Measurements from ENCODE around the gene B9D2.

Gene B9D2

DNA sequence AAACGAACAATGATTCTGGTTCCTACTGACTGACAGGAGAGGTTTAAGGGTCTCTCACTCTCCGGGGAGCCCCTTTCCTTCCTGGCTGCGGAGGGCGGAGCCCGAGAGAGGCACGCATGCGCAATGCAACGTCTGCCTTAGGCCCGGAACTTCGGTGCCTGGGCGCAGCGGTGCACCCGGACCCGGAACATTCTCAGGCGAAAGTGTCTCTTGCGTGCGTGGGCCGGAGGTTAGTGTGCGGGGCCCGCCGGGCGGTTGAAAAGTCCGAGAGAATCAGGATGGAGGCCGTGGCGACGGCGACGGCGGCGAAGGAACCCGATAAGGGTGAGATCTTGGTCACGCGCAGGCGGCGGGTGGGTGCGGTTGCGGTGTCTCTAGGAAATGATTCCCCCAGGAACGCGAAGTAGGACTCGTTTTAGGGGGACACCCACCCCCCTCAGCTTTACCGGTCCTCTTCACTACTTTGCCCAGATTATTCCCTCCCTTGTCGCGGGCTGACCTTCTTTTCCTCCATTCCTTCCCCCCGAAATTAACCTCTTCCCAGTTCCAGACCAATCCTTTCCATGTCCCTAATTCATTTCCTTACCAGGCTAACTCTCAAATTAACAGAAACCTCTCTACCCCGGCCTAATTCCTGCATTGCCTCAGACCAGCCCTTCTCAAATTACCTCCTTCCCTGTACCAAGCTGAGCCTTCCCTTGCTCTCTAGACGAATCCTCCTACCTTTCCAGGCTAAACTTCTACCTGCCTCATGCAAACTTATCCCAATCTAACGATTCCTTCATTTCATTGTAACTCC is 53.7 kb downstream of the B9D2 start, which contains the start of gene CCDC97:
CCDC97 (plus strand) TSS at position 140 of the 799 bp plus-strand sequence; CDS start at position 279, 139 bp downstream.
- Histone ChIP-seq H3K27me3 (ENCODE audit: control insufficient read depth, insufficient read depth, low read length) (no peaks in the 10 kb centered on the region; the same call in 1 of the 2 replicates), H3K27ac (ENCODE audit: low read length) (no peak within 1 kb of the TSS), H3K4me1 (ENCODE audit: control insufficient read depth, insufficient read depth, low read length) (0 out of 2 replicates have a peak, but pooled peaks cover 3% of the 10 kb centered on the region), H3K4me3 (ENCODE audit: low read length) (peak within 1 kb of the TSS; percentile 83; the same call in 1 of the 2 replicates), H3K9me3 (ENCODE audit: control insufficient read depth, insufficient read depth, low read length) (no peaks in the 10 kb centered on the region), H3K36me3 (ENCODE audit: control insufficient read depth, insufficient read depth, low read length) (peaks cover 13% of the 10 kb centered on the region)
- DNase-seq (ENCODE audit: low read depth, low spot score) = no peak
- no CpG with 5 or more reads among the region's 47 CpGs for WGBS (ENCODE audit: insufficient coverage, insufficient read length)

DNA sequence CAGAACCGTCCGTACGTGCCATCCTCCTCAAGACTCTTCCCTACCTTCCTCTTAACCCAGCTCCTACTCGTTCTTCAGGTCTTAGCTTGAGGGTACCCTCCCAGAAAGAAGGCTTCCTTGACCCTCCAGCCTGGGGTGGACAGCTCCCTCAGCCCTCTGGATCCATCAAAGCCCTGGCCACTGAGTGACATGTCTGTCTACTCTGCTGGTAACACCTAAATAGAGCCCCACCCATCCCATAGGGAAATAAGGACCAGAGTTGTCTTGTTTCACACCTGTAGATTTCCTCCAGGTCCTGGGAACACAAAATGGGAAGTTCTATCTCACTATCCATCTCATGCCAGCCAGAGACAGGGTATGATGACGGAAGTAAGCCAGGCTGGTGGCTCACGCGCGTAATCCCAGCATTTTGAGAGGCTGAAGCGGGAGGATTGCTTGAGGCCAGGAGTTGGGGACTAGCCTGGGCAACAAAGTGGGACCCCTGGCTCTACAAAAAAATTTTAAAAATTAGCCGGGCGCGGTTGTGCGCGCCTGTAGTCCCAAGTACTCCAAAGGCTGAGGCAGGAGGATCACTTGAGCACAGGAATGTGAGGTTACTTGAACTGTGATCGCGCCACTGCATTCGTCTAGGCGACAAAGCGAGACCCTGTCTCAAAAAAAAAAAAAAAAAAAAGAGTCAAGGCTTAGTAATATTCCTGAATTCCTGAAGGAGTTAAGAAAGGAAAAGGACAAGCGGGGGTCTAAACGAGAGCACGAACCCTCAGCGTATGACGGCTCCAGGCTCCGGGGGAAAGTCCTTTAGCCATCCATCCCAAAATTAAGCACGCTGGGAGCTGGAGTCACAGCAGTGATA is 54.5 kb downstream of the B9D2 start:
- Histone ChIP-seq H3K27ac (ENCODE audit: low read length) (no peak overlapping the region), H3K36me3 (ENCODE audit: control insufficient read depth, insufficient read depth, low read length) (peaks cover 19% of the 10 kb centered on the region)

GRCh38 chr19:41308450-41309179 is 55.3 kb downstream of the B9D2 start:
- DNase-seq (ENCODE audit: low read depth, low spot score) = peak; percentile 94
- Histone ChIP-seq H3K27ac (ENCODE audit: low read length) (no peak overlapping the region), H3K4me3 (ENCODE audit: low read length) (no peak overlapping the region), H3K27me3 (ENCODE audit: control insufficient read depth, insufficient read depth, low read length) (no peaks in the 10 kb centered on the region; the same call in 1 of the 2 replicates), H3K4me1 (ENCODE audit: control insufficient read depth, insufficient read depth, low read length) (0 out of 2 replicates have a peak, but pooled peaks cover 3% of the 10 kb centered on the region), H3K9me3 (ENCODE audit: control insufficient read depth, insufficient read depth, low read length) (no peaks in the 10 kb centered on the region), H3K36me3 (ENCODE audit: control insufficient read depth, insufficient read depth, low read length) (peaks cover 27% of the 10 kb centered on the region)
- no CpG with 5 or more reads among the region's 8 CpGs for WGBS (ENCODE audit: insufficient coverage, insufficient read length)

More for the DNA sequence above, 54.5 kb downstream of the B9D2 start:
- Histone ChIP-seq H3K4me3 (ENCODE audit: low read length) (peak overlapping the region; percentile 83; the same call in 1 of the 2 replicates), H3K4me1 (ENCODE audit: control insufficient read depth, insufficient read depth, low read length) (0 out of 2 replicates have a peak, but pooled peaks cover 3% of the 10 kb centered on the region), H3K9me3 (ENCODE audit: control insufficient read depth, insufficient read depth, low read length) (no peaks in the 10 kb centered on the region), H3K27me3 (ENCODE audit: control insufficient read depth, insufficient read depth, low read length) (no peaks in the 10 kb centered on the region; the same call in 1 of the 2 replicates)
- WGBS (ENCODE audit: insufficient coverage, insufficient read length) = no CpG with 5 or more reads among the region's 26 CpGs
- no peak for DNase-seq (ENCODE audit: low read depth, low spot score)

DNA sequence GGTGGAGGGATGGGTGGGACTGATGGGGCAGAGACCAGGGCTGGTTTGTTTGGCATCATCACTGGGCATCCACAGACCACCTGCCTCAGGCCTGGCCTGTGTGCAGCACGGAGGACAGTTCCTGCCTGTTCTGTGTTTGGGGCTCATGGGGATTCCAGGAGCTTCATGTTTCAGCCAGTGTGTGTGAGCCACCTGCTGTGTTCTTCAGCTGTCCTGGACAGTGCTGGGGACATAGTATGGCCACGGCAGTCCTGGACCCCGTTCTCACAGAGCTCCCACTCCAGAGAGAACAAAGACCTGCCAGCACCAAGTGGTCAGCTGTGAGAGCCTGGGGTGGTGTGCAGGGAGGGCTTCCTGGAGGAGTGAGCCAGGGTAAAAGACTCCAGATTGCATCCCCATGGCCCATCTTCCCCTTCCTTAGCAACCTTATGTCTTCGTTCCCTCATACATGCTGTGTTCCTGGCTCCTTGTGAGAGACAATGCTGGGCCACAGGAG is 55.9 kb downstream of the B9D2 start:
- H3K36me3 ChIP-seq (ENCODE audit: control insufficient read depth, insufficient read depth, low read length) = peaks cover 33% of the 10 kb centered on the region
- WGBS (ENCODE audit: insufficient coverage, insufficient read length) = no CpG with 5 or more reads among the region's 4 CpGs
- H3K4me1 ChIP-seq (ENCODE audit: control insufficient read depth, insufficient read depth, low read length) = 0 out of 2 replicates have a peak, but pooled peaks cover 3% of the 10 kb centered on the region
- H3K27ac ChIP-seq (ENCODE audit: low read length) = no peak overlapping the region
- no peaks in the 10 kb centered on the region for H3K9me3 ChIP-seq (ENCODE audit: control insufficient read depth, insufficient read depth, low read length)
- no peak for DNase-seq (ENCODE audit: low read depth, low spot score)
- no peaks in the 10 kb centered on the region; the same call in 1 of the 2 replicates for H3K27me3 ChIP-seq (ENCODE audit: control insufficient read depth, insufficient read depth, low read length)
- no peak overlapping the region for H3K4me3 ChIP-seq (ENCODE audit: low read length)

GRCh38 chr19:41307090-41307875 is 56.7 kb downstream of the B9D2 start:
- peaks cover 40% of the 10 kb centered on the region for H3K36me3 ChIP-seq (ENCODE audit: control insufficient read depth, insufficient read depth, low read length)
- H3K27ac ChIP-seq (ENCODE audit: low read length) = no peak overlapping the region
- no peaks in the 10 kb centered on the region for H3K9me3 ChIP-seq (ENCODE audit: control insufficient read depth, insufficient read depth, low read length)
- H3K4me1 ChIP-seq (ENCODE audit: control insufficient read depth, insufficient read depth, low read length) = 0 out of 2 replicates have a peak, but pooled peaks cover 3% of the 10 kb centered on the region
- no peaks in the 10 kb centered on the region; the same call in 1 of the 2 replicates for H3K27me3 ChIP-seq (ENCODE audit: control insufficient read depth, insufficient read depth, low read length)
- H3K4me3 ChIP-seq (ENCODE audit: low read length) = no peak overlapping the region
- no CpG with 5 or more reads among the region's 8 CpGs for WGBS (ENCODE audit: insufficient coverage, insufficient read length)
- DNase-seq (ENCODE audit: low read depth, low spot score) = no peak

GRCh38 chr19:41305927-41306793 is 57.8 kb downstream of the B9D2 start:
- H3K27ac ChIP-seq (ENCODE audit: low read length) = no peak overlapping the region
- 0 out of 2 replicates have a peak, but pooled peaks cover 3% of the 10 kb centered on the region for H3K4me1 ChIP-seq (ENCODE audit: control insufficient read depth, insufficient read depth, low read length)
- H3K36me3 ChIP-seq (ENCODE audit: control insufficient read depth, insufficient read depth, low read length) = peaks cover 47% of the 10 kb centered on the region
- DNase-seq (ENCODE audit: low read depth, low spot score) = no peak
- H3K4me3 ChIP-seq (ENCODE audit: low read length) = no peak overlapping the region
- H3K27me3 ChIP-seq (ENCODE audit: control insufficient read depth, insufficient read depth, low read length) = no peaks in the 10 kb centered on the region; the same call in 1 of the 2 replicates
- no CpG with 5 or more reads among the region's 13 CpGs for WGBS (ENCODE audit: insufficient coverage, insufficient read length)
- H3K9me3 ChIP-seq (ENCODE audit: control insufficient read depth, insufficient read depth, low read length) = no peaks in the 10 kb centered on the region

- no peak overlapping the region for H3K4me3 ChIP-seq (ENCODE audit: low read length)
- no CpG with 5 or more reads among the region's 4 CpGs for WGBS (ENCODE audit: insufficient coverage, insufficient read length)
- no peak overlapping the region for H3K27ac ChIP-seq (ENCODE audit: low read length)
- H3K36me3 ChIP-seq (ENCODE audit: control insufficient read depth, insufficient read depth, low read length) = peaks cover 53% of the 10 kb centered on the region
- H3K4me1 ChIP-seq (ENCODE audit: control insufficient read depth, insufficient read depth, low read length) = 0 out of 2 replicates have a peak, but pooled peaks cover 3% of the 10 kb centered on the region
- DNase-seq (ENCODE audit: low read depth, low spot score) = no peak
- no peaks in the 10 kb centered on the region for H3K9me3 ChIP-seq (ENCODE audit: control insufficient read depth, insufficient read depth, low read length)
- no peaks in the 10 kb centered on the region for H3K27me3 ChIP-seq (ENCODE audit: control insufficient read depth, insufficient read depth, low read length)
Observed at GRCh38 chr19:41304706-41305483, 59.1 kb downstream of the B9D2 start.
